Head of caudate nucleus (tissue), 42 donors: Measurements from ENCODE around the gene SDC3.

Experiments
- DNase-seq, 42 donors: peaks; one replicate each; pipeline versions ENCODE4 v3.0.0 to v3.0.0-alpha.2; 2020 to 2021; ENCODE audit warnings: mixed read lengths in 7 of 42
- intact Hi-C: fragments of 100-400 bp; cut with DNase I; formaldehyde crosslinking; loops from one replicate; pipeline ENCODE4 v1.15.0; 2022

Gene SDC3

GRCh38 chr1:30908316-30908695 is 252 bp downstream of the SDC3 start:
- intact Hi-C loops = no loop called here
- DNase-seq = peak in 3 of 42 donors; percentile 12 to 39 (median 34)

- intact Hi-C loops = no loop called here
These were observed 860 bp downstream of the SDC3 start for GRCh38 chr1:30907481-30908315.

GRCh38 chr1:30906631-30907441 is 1.7 kb downstream of the SDC3 start:
- intact Hi-C loops = no loop called here
- no peak for DNase-seq

More at GRCh38 chr1:30907481-30908315, 860 bp downstream of the SDC3 start:
- DNase-seq = peak in 2 of 42 donors; percentile 11 to 31

GRCh38 chr1:30905916-30906620 is 2.5 kb downstream of the SDC3 start:
- intact Hi-C loops = no loop called here
- no peak for DNase-seq

GRCh38 chr1:30905403-30905802 is 3.2 kb downstream of the SDC3 start:
- DNase-seq = no peak
- intact Hi-C loops = no loop called here

GRCh38 chr1:30904962-30905335 is 3.6 kb downstream of the SDC3 start:
- no peak for DNase-seq
- intact Hi-C loops = no loop called here

GRCh38 chr1:30904191-30904961 is 4.2 kb downstream of the SDC3 start:
- DNase-seq = no peak
- intact Hi-C loops = no loop called here

GRCh38 chr1:30903343-30904034 is 5.1 kb downstream of the SDC3 start:
- DNase-seq = no peak
- intact Hi-C loops = no loop called here

- no peak for DNase-seq
- intact Hi-C loops = no loop called here
These were observed 5.8 kb downstream of the SDC3 start for GRCh38 chr1:30902593-30903290.

- DNase-seq = peak in 1 of 42 donors; percentile 37
- intact Hi-C loops = no loop called here
These were observed 6.6 kb downstream of the SDC3 start for GRCh38 chr1:30901798-30902581.

- intact Hi-C loops = no loop called here
These were observed 7.5 kb downstream of the SDC3 start for GRCh38 chr1:30900931-30901560.

GRCh38 chr1:30900486-30900885 is 8.1 kb downstream of the SDC3 start:
- intact Hi-C loops = no loop called here
- DNase-seq = no peak

More at GRCh38 chr1:30900931-30901560, 7.5 kb downstream of the SDC3 start:
- peak in 1 of 42 donors; percentile 4 for DNase-seq

GRCh38 chr1:30899577-30900389 is 8.8 kb downstream of the SDC3 start:
- intact Hi-C loops = no loop called here
- DNase-seq = peak in 2 of 42 donors; percentile 47 to 50

- DNase-seq = no peak
- intact Hi-C loops = no loop called here
These were observed 10.3 kb downstream of the SDC3 start for GRCh38 chr1:30898031-30898815.

- intact Hi-C loops = no loop called here
These were observed 11.7 kb downstream of the SDC3 start for GRCh38 chr1:30896905-30897304.

More at GRCh38 chr1:30896905-30897304, 11.7 kb downstream of the SDC3 start:
- DNase-seq = no peak
